Sigmoid colon (tissue), 4 donors: ENCODE results near the gene EFHB.

Experiments used
- POLR2A ChIP-seq, 2 donors: fragments of 450-650 bp; IDR thresholded peaks; one replicate each; pipeline ENCODE4 v1.6.1; 2016; ENCODE audit warnings: antibody characterized with exemption in 2 of 2, mild to moderate bottlenecking in 2 of 2, moderate library complexity in 2 of 2
- POLR2AphosphoS5 ChIP-seq, 4 donors: sonication (generic); formaldehyde crosslinking; IDR thresholded peaks; one replicate each; pipeline ENCODE4 v1.6.1; 2017; ENCODE audit warnings: antibody characterized with exemption in 4 of 4

DNA sequence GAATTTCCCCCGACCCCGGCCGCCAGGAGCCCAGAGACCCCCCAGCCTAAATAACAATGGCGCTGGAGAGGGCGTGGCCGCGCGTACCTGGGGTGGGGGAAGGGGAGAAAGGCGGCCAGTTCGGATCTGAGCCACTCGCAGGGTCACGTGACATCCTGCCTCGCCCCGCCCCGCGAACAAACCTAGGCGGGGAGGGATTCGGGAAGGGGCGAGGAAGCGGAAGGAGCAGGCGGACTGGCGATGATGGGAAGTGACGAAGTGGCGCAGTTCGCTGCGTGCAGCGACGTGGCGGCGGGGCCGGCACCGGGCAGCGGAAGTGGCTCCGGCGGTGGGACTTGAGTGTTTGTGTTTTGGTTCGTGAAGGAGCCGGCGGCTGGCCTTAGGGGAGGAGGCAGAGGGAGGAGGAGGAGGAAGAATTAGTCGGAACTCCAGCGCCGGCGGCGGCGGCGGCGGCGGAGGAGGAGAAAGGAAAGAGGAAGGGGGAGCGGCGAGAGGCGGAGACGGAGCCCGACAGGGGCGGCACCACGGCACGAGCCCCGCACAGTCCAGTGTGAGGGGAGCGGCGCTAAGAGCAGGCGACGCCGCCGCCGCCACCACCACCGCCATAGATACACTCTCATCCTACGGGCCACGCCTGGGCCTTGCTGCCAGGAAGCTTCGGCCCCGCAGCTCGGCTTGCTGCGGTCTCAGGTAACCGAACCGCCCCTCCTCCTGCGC is 13.0 kb upstream of the EFHB start, which contains the start of gene RAB5A:
- TF ChIP-seq POLR2A (IDR thresholded peaks at IDR 0.05): peak; percentile 67 to 75
- TF ChIP-seq POLR2AphosphoS5 (IDR thresholded peaks at IDR 0.05): peak; percentile 86 to 95 (median 91)
